Nephron (organoid): ENCODE measurements around the gene WFIKKN1.

Experiments
- H3K27ac Mint-ChIP-seq, 3 experiments: 2 replicates each; pipeline ENCODE4 v1.8.0; 2020; ENCODE audit warnings: mixed read lengths in 3 of 3, mild to moderate bottlenecking in 2 of 3, moderate library complexity in 1 of 3
- H3K27me3 Mint-ChIP-seq: 2 replicates; pipeline ENCODE4 v1.8.0; 2021; ENCODE audit warnings: low read depth, mild to moderate bottlenecking, moderate library complexity, mixed read lengths
- H3K36me3 Mint-ChIP-seq: 2 replicates; pipeline ENCODE4 v1.8.0; 2020; ENCODE audit warnings: low read depth, mixed read lengths
- H3K4me1 Mint-ChIP-seq: 2 replicates; pipeline ENCODE4 v1.8.0; 2020; ENCODE audit warnings: mixed read lengths
- H3K4me3 Mint-ChIP-seq, 3 experiments: 2 replicates each; pipeline ENCODE4 v1.8.0; 2020; ENCODE audit warnings: mild to moderate bottlenecking in 3 of 3, mixed read lengths in 3 of 3, moderate library complexity in 2 of 3
- H3K9me3 Mint-ChIP-seq: 2 replicates; pipeline ENCODE4 v1.8.0; 2020; ENCODE audit warnings: mixed read lengths
- TF ChIP-seq, protein P1 (sequence below), 3 experiments: fragments of 200-600 bp; sonication (generic); IDR thresholded peaks; one replicate each; pipeline ENCODE4 v1.5.0; 2021; ENCODE audit warnings: antibody characterized with exemption in 3 of 3; ENCODE audit not compliant: unreplicated experiment in 3 of 3

Gene WFIKKN1

DNA sequence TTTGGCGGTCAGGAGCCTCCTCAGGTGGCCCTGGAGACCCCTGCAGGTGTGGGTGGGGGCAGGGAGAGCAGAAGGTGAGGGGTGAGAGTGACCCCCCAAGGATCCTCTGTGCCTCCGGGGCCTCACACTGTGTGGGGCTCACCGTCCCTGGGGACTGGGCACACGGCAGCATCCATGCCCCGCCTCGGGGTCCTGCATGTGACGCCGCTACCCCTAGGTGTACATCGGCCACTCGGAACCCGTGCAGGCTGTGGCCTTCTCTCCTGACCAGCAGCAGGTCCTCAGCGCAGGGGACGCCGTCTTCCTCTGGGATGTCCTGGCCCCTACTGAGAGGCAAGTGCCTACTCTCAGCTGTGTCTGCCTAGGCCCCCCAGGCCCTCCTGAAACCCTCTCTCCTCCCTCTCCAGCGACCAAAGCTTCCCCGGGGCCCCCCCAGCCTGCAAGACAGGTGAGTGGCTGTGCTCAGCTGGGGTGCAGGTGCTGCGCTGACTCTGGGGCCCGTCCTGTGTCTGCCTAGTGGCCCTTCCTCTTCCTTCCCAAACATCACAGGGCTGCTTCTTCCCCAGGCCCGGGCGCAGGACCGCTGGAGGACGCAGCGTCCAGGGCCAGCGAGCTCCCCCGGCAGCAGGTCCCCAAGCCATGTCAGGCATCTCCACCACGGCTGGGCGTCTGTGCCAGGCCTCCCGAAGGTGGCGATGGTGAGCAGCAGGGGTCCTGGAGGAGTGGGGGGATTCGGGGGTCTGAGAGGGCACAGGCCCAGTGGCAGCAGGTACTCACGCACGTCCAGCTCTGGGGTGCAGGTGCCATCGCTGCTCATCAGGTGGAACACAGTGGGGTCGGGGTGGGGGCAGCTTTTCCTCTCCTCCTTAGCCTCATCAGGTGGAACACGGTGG, 28.1 kb downstream of the WFIKKN1 start:
- Mint-ChIP-seq H3K27ac (no peak overlapping the region), H3K4me3 (no peak overlapping the region), H3K4me1 (no peaks in the 10 kb centered on the region), H3K27me3 (no peaks in the 10 kb centered on the region), H3K36me3 (no peaks in the 10 kb centered on the region), H3K9me3 (no peaks in the 10 kb centered on the region)
- TF ChIP-seq, protein P1, sequence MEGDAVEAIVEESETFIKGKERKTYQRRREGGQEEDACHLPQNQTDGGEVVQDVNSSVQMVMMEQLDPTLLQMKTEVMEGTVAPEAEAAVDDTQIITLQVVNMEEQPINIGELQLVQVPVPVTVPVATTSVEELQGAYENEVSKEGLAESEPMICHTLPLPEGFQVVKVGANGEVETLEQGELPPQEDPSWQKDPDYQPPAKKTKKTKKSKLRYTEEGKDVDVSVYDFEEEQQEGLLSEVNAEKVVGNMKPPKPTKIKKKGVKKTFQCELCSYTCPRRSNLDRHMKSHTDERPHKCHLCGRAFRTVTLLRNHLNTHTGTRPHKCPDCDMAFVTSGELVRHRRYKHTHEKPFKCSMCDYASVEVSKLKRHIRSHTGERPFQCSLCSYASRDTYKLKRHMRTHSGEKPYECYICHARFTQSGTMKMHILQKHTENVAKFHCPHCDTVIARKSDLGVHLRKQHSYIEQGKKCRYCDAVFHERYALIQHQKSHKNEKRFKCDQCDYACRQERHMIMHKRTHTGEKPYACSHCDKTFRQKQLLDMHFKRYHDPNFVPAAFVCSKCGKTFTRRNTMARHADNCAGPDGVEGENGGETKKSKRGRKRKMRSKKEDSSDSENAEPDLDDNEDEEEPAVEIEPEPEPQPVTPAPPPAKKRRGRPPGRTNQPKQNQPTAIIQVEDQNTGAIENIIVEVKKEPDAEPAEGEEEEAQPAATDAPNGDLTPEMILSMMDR (IDR thresholded peaks at IDR 0.05; ENCODE audit: unreplicated experiment in 3 of 3), result no peak

DNA sequence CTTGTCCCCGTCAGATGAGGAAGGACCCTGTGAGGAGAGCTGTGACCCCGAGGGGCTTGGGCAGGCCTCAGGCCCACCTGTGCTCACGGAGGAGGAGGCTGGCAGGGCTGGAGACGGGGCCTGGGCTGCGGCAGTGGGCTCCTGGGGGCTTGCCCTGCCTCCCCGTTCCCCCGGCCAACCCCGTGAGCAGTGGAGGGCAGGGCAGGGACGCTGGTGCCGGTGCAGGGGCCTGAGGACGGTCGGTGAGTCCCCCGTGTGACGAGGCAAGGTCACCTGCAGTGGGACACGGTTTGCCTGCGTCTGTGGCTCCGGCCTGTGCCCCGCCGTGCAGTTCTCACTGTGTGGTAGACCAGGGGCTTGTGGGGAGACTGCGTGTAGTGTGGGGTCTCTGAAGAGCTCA, 28.8 kb downstream of the WFIKKN1 start:
- Mint-ChIP-seq H3K4me1 (no peaks in the 10 kb centered on the region), H3K4me3 (no peak overlapping the region), H3K27me3 (no peaks in the 10 kb centered on the region), H3K27ac (no peak overlapping the region), H3K36me3 (no peaks in the 10 kb centered on the region), H3K9me3 (no peaks in the 10 kb centered on the region)
- TF ChIP-seq, protein P1 (IDR thresholded peaks at IDR 0.05; ENCODE audit: unreplicated experiment in 3 of 3), result no peak

DNA sequence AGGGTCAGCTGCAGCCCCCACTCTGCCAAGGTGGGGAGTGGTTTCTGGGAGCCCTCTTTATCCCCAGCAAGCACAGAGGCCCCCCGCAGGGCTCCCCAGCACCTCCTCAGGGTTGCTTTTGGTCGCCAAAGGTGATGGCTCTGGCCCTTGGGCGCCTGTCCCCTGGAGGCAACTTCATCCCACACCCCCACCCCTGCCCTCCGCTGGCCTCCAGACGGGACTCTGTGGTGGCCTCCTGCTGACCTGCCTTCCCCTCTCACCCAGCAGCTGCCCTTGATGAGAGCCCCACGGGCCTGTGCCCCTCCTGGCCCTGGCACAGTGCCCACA, 29.3 kb downstream of the WFIKKN1 start:
- no peaks in the 10 kb centered on the region for H3K27me3 Mint-ChIP-seq
- no peaks in the 10 kb centered on the region for H3K36me3 Mint-ChIP-seq
- no peaks in the 10 kb centered on the region for H3K9me3 Mint-ChIP-seq
- TF ChIP-seq, protein P1 (IDR thresholded peaks at IDR 0.05; ENCODE audit: unreplicated experiment in 3 of 3), result no peak
- H3K27ac Mint-ChIP-seq, result no peak overlapping the region
- no peak overlapping the region for H3K4me3 Mint-ChIP-seq
- no peaks in the 10 kb centered on the region for H3K4me1 Mint-ChIP-seq

DNA sequence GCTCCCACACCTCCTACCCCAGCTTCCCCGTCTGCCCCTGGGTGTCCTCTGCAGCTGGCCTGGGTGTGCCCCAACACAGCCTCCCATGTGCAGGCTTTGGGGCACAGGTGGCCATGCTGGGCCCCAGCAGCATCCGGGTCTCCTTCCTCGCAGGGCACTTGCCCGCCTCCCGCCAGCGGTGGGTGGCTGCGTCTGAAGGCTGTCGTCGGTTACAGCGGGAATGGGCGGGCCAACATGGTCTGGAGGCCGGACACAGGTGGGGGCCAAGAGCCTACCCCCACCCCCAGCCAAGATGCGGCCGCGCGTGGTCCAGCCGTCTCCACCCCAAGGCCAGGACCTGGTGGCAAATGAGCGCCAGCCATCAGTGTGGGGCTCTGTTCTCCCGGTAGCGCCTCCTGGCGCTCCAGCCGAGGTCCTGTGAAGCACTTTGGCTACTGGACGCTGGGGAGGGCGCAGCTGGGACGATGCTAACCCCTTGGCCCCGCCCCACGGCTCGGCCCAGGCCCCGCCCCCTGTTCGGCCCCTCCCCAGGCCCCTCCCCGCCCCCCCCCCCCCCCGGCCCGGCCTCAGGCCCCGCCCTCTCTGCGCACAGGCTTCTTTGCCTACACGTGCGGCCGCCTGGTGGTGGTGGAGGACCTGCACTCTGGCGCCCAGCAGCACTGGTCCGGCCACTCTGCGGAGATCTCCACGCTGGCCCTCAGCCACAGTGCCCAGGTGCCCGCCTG, 29.8 kb downstream of the WFIKKN1 start:
- H3K9me3 Mint-ChIP-seq, result no peaks in the 10 kb centered on the region

DNA sequence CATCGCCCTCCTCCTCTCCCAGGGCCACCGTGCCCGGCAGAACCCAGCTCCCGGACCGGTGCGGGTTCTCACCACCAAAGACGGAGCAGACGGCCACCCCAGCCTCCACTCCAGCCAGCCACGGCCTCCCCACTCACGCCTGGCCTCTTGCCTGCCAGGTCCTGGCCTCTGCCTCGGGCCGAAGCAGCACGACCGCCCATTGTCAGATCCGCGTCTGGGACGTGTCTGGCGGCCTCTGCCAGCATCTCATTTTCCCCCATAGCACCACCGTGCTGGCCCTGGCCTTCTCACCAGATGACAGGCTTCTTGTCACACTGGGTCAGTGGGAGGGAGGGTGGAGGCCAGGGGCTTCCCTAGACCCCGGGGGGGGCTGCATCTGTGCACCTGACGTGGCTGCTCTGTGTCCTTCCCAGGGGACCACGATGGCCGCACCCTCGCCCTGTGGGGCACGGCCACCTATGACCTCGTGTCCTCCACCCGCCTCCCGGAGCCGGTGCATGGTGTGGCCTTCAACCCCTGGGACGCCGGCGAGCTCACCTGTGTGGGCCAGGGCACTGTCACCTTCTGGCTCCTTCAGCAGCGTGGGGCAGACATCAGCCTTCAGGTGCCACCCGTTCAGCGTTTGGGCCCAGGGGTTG, 30.5 kb downstream of the WFIKKN1 start:
- H3K27ac Mint-ChIP-seq, result no peak overlapping the region
- H3K4me3 Mint-ChIP-seq, result no peak overlapping the region
- no peaks in the 10 kb centered on the region for H3K36me3 Mint-ChIP-seq
- H3K9me3 Mint-ChIP-seq, result no peaks in the 10 kb centered on the region
- TF ChIP-seq, protein P1 (IDR thresholded peaks at IDR 0.05; ENCODE audit: unreplicated experiment in 3 of 3), result no peak
- no peaks in the 10 kb centered on the region for H3K4me1 Mint-ChIP-seq
- H3K27me3 Mint-ChIP-seq, result no peaks in the 10 kb centered on the region

More for the DNA sequence above, 29.8 kb downstream of the WFIKKN1 start:
- H3K27ac Mint-ChIP-seq, result no peak overlapping the region
- TF ChIP-seq, protein P1 (IDR thresholded peaks at IDR 0.05; ENCODE audit: unreplicated experiment in 3 of 3), result peak; percentile 57 to 66 (median 62)
- H3K36me3 Mint-ChIP-seq, result no peaks in the 10 kb centered on the region
- H3K4me3 Mint-ChIP-seq, result no peak overlapping the region
- no peaks in the 10 kb centered on the region for H3K27me3 Mint-ChIP-seq
- no peaks in the 10 kb centered on the region for H3K4me1 Mint-ChIP-seq
